ENCODE data around the gene TRIM50. TPM values are rescaled to one million over a fixed set of nuclear protein-coding genes. Genes with fewer than 3 reads are reported as not detected.

The TRIM50 gene
- total and polyA plus RNA-seq, 2 of the 13 experiments (the other 11 are each of a cell fraction or from before 2014, with no cell fraction given): 4.2 to 24.5 TPM

GRCh38 chr7:73308665-73309214 is 19.1 kb downstream of the TRIM50 start, which contains the start of gene NSUN5 (continued):
- no peak for TF ChIP-seq ZNF407 (CRISPR knock-in tag; IDR thresholded peaks at IDR 0.05; ENCODE audit: not compliant biosample characterization)
- TF ChIP-seq ZNF546 (CRISPR knock-in tag; conservative IDR thresholded peaks at IDR 0.05): peak; percentile 90; the same call in 1 of the 2 replicates
- TF ChIP-seq SMARCE1 (IDR thresholded peaks at IDR 0.05; ENCODE audit: borderline replicate concordance): no peak
- 0 out of 2 replicates have a peak, but pooled peaks have one; percentile 49 for TF ChIP-seq ZNF34 (CRISPR knock-in tag; IDR thresholded peaks at IDR 0.05; ENCODE audit: borderline replicate concordance)
- no peak for TF ChIP-seq U2AF2 (IDR thresholded peaks at IDR 0.05; ENCODE audit: low read depth, low read length)
- peak; percentile 53 for TF ChIP-seq ZNF781 (CRISPR knock-in tag; IDR thresholded peaks at IDR 0.05; ENCODE audit: borderline replicate concordance, not compliant biosample characterization)
- no peak for TF ChIP-seq ATF7 (IDR thresholded peaks at IDR 0.05)
- no peak for TF ChIP-seq ATF7 (CRISPR knock-in tag; IDR thresholded peaks at IDR 0.05)
- TF ChIP-seq DBP (CRISPR knock-in tag; IDR thresholded peaks at IDR 0.05; ENCODE audit: not compliant biosample characterization): peak; percentile 83
- peak; percentile 68; the same call in 1 of the 2 replicates for TF ChIP-seq ZNF431 (CRISPR knock-in tag; IDR thresholded peaks at IDR 0.05; ENCODE audit: borderline replicate concordance, low read depth)
- peak; percentile 91 for TF ChIP-seq ZNF142 (CRISPR knock-in tag; IDR thresholded peaks at IDR 0.05)
- 0 out of 2 replicates have a peak, but pooled peaks have one; percentile 57 for TF ChIP-seq KDM1A (CRISPR knock-in tag; IDR thresholded peaks at IDR 0.05)
- TF ChIP-seq RFXANK (CRISPR knock-in tag; IDR thresholded peaks at IDR 0.05): no peak
- TF ChIP-seq SIN3A (IDR thresholded peaks at IDR 0.05; ENCODE audit: borderline replicate concordance, low read depth, low read length): peak; percentile 88
- no peak for TF ChIP-seq ZFP36 (IDR thresholded peaks at IDR 0.05; ENCODE audit: borderline replicate concordance, low read depth, low read length, partially characterized antibody)
